ENCODE data around the gene ASCL2.

Gene ASCL2

DNA sequence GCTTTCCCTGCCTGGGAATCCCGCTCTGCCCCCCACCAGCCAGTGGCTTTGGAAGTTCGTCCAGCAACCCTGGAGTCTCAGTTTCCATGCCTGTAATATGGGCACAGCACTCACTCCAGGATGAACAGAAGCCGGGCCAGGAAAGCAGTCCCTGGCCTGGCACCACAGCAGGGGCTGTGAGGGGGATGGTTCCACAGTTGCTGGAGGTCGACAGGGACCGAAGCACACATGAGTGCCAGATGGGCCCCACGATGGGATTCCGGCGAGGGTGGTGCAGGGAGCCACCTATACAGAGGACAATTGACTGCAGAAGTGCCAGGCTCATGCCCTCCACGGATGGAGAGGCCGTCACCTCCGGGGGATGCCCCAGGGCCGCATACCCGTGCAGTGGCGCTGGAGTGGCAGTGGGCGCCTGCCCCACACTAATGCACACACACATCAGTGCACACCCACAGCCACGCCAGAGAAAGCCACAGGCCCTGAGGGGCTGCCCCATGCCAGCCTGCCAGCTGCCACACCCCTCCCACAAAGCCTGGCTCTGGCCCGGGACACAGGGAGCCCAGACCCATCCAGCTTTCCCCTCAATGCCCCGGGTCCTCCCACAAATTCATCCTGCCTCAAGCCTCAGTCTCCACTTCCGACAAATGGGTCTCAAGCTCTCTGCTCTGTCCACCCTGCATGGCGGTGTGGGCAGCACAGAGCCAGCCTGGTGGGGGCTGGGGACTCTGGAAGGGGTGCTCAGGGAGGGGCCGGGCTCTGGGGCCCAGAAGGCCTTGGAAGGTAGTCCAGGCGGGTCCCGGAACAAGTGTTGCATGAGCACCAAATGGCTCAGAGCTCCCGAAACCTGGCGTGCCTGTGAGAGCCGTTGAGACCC is 9.7 kb downstream of the ASCL2 start:
- DNase-seq (ENCODE audit: extremely low spot score), result no peak
- ChIA-PET CTCF (no interaction called here), POLR2A (no interaction called here)
- TF ChIP-seq, protein P1, sequence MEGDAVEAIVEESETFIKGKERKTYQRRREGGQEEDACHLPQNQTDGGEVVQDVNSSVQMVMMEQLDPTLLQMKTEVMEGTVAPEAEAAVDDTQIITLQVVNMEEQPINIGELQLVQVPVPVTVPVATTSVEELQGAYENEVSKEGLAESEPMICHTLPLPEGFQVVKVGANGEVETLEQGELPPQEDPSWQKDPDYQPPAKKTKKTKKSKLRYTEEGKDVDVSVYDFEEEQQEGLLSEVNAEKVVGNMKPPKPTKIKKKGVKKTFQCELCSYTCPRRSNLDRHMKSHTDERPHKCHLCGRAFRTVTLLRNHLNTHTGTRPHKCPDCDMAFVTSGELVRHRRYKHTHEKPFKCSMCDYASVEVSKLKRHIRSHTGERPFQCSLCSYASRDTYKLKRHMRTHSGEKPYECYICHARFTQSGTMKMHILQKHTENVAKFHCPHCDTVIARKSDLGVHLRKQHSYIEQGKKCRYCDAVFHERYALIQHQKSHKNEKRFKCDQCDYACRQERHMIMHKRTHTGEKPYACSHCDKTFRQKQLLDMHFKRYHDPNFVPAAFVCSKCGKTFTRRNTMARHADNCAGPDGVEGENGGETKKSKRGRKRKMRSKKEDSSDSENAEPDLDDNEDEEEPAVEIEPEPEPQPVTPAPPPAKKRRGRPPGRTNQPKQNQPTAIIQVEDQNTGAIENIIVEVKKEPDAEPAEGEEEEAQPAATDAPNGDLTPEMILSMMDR (IDR thresholded peaks at IDR 0.05; ENCODE audit: control extremely low read depth, extremely low read depth, low read depth, missing control alignments), result no peak

DNA sequence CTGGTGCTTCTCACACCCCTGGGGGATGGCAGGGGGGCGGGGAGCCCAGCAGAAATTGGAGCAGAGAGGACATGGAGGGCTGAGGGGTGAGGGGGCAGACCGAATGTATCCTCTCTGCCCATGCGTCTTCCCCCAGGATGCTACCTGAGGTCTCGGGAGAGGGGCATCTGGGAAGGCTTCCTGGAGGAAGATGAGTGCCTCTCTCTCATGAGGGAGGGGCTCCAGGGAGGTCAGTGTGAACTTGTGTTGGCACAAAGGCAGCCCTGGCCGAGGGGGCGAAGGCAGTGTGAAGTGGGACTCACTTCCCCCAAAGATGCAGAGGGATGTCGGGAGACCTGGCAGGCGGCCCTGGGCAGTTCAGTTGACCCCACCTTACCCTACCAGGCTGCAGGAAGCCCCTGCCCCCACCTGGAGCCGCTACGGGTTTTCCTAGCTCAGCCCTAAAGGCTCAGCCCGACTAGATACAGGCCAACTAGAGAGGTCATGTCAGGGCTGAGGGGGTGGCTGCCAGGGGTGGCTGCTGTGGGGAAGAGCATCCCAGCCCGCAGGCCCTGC is 10.4 kb downstream of the ASCL2 start:
- ChIA-PET POLR2A (interaction anchor here (0.5 kb wide), 1 partner anchor 117 kb away, joined by 3 read pairs; no protein-coding TSS in a partner anchor), CTCF (no interaction called here)
- DNase-seq (ENCODE audit: extremely low spot score), result no peak
- TF ChIP-seq, protein P1 (IDR thresholded peaks at IDR 0.05; ENCODE audit: control extremely low read depth, extremely low read depth, low read depth, missing control alignments), result no peak

DNA sequence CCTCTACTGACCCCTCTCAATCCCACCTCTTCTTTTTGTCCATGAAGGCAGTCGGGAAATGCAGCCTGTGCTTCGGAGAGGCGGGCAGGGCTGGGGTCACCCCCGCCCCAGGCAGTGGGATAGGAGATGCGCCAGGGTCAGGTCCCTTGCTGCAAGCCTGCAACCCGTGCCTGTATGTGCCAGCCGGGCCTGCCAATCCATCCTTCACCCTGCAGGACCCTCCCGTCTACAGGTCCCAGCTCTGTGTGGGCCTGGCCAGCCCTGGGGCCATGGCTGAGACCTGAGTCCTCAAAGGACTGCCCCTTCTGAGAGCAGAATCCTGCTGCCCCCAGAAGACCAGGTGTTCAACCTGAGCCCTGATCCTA is 10.9 kb downstream of the ASCL2 start:
- CTCF ChIA-PET, result no interaction called here
- POLR2A ChIA-PET, result interaction anchor here (0.5 kb wide), 1 partner anchor 117 kb away, joined by 3 read pairs; no protein-coding TSS in a partner anchor
- TF ChIP-seq, protein P1 (IDR thresholded peaks at IDR 0.05; ENCODE audit: control extremely low read depth, extremely low read depth, low read depth, missing control alignments), result no peak
- no peak for DNase-seq (ENCODE audit: extremely low spot score)

DNA sequence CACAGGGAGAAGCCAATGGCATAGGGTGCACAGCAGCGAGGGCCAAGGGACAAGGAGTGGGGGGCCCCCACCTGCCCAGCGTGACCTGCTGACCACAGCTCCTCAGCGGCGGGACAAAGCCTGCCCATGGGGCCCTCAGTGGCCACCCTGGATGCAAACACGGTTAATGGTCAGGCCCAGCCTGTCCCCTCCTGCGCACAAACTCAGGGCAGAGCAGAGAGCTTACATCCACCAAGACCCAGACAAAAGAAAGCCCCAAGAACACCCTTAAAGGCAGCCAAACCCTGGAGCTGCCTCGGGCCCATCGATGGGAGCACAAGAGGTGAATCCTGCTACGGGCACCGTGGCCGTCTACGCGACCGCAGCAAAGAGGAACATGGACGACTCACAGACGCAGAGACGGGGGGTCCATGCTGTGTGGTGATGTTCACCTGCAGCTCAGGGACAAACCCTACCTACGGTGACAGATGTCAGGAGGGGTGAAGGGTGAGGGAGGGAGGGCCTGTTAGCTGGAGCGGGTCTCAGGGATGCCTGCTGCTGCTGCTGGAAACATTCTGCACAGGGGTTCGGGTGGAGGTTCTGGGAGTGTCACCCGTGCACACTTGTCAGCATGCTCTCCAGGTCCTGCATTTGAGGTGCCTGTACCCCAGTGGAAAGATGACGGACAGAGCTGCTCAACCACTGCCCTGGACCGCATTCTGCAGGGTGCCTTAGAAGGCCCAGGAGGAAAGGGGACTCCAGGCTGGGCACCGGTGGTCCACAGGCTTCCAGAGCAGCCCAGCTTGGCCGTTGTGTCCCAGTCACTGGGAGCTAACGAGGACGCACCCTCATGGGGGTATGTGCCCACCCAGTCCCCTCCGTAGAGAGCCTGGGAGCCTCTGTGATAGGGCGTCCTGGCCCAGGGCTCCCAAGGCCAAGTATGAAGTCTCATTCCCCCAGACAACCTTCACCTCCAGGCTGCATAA is 11.6 kb downstream of the ASCL2 start:
- CTCF ChIA-PET, result no interaction called here
- POLR2A ChIA-PET, result no interaction called here
- TF ChIP-seq, protein P1 (IDR thresholded peaks at IDR 0.05; ENCODE audit: control extremely low read depth, extremely low read depth, low read depth, missing control alignments), result no peak
- DNase-seq (ENCODE audit: extremely low spot score), result no peak

DNA sequence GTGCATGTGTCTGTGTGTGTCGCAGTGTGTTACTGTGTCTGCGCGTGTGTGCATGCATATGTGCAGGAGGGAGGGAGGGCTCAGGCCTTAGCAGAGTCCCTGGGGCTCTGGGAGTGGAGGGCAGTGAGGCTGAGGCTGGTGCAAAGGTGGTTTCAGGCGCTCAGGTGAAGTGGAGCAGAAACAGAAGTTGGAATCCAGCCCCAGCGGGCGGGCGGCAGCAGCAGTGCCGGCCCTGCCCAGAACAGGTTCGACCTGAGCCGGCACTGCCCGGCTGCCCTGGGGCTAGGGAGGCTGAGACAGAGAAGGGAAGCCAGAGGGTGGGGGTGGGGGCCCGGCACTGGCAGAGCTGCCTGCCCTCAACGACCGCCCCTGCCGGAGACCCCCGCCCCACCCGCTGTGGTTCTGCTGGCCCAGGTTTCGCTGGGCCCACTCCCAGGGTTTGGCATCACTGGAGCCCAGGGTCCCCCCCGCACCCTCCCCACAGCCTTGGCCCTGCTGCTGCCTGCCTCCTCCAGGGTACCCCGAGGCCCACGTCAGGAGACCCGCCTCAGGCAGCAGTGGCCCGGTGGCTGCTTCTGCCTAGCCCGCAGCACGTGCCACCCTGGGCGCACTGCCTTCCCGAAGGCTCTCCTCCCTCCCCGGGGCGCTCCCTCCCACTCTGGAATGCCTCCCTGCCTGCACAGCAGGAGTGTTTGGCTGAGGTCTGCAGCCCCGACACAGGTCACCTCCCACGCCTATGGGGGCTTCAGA is 13.3 kb downstream of the ASCL2 start:
- DNase-seq (ENCODE audit: extremely low spot score), result no peak
- ChIA-PET CTCF (no interaction called here), POLR2A (no interaction called here)
- TF ChIP-seq, protein P1 (IDR thresholded peaks at IDR 0.05; ENCODE audit: control extremely low read depth, extremely low read depth, low read depth, missing control alignments), result no peak
